Stimulated activated CD4-positive, alpha-beta T cell treated with anti-CD3 and anti-CD28 coated beads, Interleukin-15, amount 100 ng/mL, for 1 hour (primary cell): ENCODE measurements around the gene MESD.

Experiments
- DNase-seq, 2 donors: peaks; one replicate each; pipeline ENCODE4 v3.0.0-alpha.2; 2020; ENCODE audit warnings: low read depth in 1 of 2, low spot score in 1 of 2

MESD gene

GRCh38 chr15:80940331-80940730 lies 49.3 kb downstream of the MESD start:
- DNase-seq: no peak

- DNase-seq: no peak
These were observed 50.4 kb downstream of the MESD start for GRCh38 chr15:80939216-80939615.

DNA sequence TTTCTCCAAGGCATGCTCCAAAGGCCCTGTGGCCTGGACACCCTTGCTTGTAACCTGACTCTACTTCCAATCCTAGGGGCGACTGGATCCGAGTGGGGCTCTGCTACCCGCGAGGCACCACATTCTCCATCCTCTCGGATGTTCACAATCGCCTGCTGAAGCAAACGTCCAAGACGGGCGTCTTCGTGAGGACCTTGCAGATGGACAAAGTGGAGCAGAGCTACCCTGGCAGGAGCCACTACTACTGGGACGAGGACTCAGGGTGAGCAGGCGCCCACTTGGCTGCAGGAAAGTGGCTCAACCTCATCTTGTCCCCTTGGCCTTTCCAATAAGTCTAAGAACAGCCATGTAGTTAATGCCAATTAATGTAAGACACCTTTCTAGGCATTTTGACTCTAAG lies 51.9 kb downstream of the MESD start:
- no peak for DNase-seq

- DNase-seq: no peak
These were observed 53.1 kb downstream of the MESD start for GRCh38 chr15:80936288-80937078.

GRCh38 chr15:80934761-80935221 lies 54.8 kb downstream of the MESD start:
- DNase-seq: no peak

DNA sequence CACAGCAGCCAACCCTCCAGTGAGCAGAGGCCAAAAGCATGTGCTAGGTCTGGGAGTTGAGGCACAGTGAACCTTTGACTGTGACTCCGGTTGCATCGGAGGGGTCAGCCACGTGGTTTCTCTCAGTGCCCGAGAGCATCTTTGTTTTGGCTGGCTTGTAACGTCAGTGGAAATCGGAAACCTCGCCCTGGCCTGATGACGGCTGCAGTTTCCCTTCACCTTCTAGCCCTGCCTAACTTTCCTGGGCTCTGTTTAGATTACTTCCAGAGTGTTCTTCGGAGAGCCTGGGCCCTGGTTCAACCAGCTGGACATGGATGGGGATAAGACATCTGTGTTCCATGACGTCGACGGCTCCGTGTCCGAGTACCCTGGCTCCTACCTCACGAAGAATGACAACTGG lies 56.6 kb downstream of the MESD start:
- no peak for DNase-seq

DNA sequence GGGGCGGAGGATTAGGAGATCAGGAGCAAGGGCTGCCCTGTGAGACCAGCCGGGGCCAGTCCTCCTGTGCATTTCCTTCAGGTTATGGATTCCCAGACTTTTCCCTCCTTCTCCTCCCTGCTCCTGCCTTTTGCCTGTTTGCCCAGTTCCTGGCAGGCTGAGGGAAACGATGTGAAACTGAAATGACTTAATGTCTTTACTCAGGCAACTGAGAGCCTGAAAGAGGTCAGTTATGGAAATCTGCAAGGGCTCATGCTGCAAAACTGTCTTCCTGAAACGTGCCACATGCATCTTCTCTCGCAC lies 57.2 kb downstream of the MESD start:
- no peak for DNase-seq

DNA sequence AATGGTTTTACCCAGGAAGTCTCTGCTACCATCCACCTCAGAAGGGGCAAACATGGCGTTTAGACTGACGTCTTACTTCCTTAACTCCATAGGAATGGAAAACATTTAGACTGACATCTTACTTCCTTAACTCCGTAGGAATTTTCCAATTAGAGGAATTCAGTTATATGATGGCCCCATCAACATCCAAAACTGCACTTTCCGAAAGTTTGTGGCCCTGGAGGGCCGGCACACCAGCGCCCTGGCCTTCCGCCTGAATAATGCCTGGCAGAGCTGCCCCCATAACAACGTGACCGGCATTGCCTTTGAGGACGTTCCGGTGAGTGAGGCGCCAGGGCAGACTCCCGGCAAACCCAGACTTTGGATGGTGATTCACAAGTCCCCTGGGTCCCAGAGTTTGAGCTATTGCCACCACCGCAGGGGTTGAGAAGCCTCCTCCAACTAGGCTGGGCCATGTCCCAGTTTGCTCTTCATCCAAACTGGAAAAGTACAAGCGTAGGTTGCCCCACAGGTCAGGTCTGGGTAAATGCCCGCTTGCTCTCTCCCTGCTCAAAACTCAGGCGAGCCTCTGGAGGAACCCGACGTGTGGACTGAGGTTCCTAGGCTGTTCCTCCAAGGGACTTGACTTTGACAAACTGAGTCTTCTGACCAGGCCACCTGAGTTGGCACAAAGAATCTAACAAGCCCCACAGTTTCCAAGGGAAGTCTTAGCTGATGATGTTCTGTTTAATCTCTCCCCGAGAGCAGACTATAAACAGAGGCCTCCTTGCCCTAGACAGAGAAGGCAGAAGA lies 57.7 kb downstream of the MESD start:
- DNase-seq: no peak

- DNase-seq: no peak
These were observed 58.4 kb downstream of the MESD start for GRCh38 chr15:80931191-80931590.

GRCh38 chr15:80929689-80930088 lies 59.9 kb downstream of the MESD start:
- DNase-seq: no peak

DNA sequence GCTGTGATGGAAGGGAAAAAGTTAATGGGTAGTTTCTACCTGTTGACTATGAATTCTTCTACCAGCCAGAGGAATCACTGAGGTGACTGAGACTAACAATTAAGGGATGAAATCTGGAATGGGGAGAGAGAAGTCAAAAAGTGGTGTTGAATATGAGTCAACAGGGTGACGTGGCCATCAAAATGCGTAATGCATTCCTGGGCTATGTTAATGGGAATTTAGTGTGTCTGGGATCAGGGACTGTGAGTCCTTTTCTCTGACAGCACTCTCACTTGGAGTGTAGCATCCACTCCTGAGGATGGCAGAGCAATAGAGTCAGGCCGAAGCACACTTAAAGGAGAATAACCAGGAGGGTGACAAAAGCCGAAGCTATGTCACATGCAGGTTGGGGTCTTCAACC lies 60.4 kb downstream of the MESD start:
- DNase-seq: no peak

DNA sequence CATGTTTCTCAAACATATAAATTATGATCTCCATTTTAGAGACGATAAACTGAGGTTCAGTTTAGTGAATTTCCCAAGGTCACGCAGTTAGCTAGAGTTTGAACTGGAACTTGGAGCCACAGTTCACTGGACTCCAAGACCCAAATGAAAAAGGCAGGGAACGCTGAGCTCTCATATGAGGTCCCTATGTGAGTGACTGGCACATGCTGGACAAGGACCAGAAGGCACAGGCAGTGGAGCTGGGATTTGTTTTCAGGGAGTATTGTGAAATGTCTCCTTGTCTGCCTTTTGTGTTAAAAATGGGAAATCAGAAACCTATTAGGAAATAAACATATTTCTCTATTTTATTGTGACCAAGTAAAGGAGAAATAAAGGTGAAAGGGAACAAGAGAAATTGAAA lies 63.5 kb downstream of the MESD start:
- DNase-seq: no peak

- no peak for DNase-seq
These were observed 64.0 kb downstream of the MESD start for GRCh38 chr15:80925597-80926059.

- DNase-seq: no peak
These were observed 65.3 kb downstream of the MESD start for GRCh38 chr15:80924278-80924677.

DNA sequence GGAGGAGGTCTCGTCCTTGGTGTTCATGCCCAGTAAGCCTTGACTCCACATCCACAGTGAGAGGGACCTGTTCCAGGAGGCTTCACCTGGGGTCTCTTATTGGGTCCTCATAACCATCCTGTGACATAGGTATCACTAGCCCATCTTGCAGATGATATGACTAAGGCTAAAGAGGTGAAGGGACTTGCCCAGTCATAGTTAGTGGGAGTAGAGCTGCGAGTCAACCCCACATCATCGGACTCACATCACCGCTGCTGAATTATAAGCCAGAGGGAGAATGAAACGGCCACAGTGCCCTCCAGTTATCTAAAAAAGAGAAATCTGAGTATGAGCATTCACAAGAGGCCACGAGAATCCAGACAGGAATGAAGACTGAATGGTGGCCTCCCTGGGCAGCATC lies 66.0 kb downstream of the MESD start:
- no peak for DNase-seq

DNA sequence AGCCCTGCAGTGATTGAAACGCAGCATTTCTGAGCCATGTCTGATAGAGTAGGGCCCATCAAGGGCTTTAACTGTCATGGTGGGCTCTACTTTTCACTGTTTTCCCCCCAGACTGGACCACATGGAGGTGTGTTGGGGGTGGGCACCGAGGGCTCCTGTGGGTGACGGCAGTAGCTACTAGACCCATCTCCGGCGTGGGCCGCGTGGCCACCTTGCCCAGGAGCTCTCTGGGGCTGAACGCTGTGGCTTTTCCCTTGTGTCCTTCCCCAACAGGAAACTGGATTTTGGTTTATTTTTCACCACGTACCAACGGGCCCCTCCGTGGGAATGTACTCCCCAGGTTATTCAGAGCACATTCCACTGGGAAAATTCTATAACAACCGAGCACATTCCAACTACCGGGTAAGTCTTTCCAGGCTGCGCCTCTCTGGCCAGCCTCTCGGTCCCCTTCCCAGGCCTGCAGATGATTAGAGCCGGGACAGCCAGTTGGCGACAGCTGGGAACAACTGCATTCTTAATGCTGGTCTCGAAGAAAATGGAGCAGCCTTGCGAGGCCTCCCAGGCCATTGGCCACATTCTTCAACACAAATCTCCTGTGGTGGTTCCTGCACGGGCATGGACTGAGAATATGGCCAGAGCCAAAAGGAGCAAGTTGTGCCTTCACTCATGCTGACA lies 67.7 kb downstream of the MESD start:
- no peak for DNase-seq

- no peak for DNase-seq
These were observed 69.3 kb downstream of the MESD start for GRCh38 chr15:80920271-80920699.

- DNase-seq: no peak
These were observed 71.3 kb downstream of the MESD start for GRCh38 chr15:80918196-80918783.

DNA sequence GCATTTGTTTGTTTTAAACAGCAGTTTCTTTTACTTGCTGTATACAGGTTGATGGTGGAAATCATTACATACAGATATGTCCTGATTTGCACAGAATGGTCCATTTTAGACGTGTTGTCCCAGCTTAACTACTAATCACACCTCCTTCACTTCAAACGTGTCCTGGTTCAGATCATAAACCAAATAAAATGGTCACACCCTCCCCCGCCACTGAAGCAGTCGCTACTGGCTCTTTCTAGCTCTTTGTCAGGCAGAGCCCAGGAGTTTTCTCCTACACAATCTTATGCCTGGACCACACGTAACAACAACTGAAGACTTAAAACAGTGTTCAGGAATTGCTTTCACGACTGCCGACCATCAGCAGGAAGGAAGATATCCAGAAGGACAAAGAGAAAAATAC lies 73.6 kb downstream of the MESD start:
- DNase-seq: no peak

DNA sequence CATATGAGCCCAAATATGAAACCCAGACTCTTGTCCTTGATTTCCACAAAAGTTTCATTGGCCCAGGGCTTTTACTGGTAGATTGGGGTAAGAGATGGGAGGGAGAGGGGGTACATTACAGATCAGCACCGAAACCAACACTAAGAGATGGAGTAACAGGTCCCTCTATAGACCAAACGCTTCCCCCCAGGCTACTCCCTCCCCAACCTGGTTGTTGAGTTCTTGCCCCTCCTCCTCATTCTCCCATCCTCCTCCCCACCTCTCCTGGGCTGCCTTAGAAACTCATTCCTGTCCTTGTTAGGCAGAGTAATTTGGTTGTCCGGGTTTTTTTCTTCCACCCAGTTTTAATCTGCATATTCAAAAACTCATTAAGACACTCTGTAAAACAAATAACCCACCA lies 74.1 kb downstream of the MESD start:
- no peak for DNase-seq

GRCh38 chr15:80913541-80913940 lies 76.1 kb downstream of the MESD start:
- DNase-seq: no peak

- DNase-seq: no peak
These were observed 76.9 kb downstream of the MESD start for GRCh38 chr15:80912673-80913072.
